SU-DHL-6 (cell line): ENCODE data around the gene RAPGEF6.

ENCODE experiments used
- H2AFZ ChIP-seq: fragments of 200-600 bp; sonication (generic); 2 replicates; pipeline ENCODE4 v1.6.1; 2014; ENCODE audit warnings: low read depth, mild to moderate bottlenecking, moderate library complexity, mixed read lengths, antibody characterized with exemption, low read length; ENCODE audit not compliant: severe bottlenecking
- H3F3A ChIP-seq: fragments of 200-600 bp; shearing (Covaris generic); 2 replicates; pipeline ENCODE4 v1.6.0; 2016; ENCODE audit warnings: antibody characterized with exemption, mild to moderate bottlenecking; ENCODE audit not compliant: insufficient read depth
- H3K27ac ChIP-seq: fragments of 200-600 bp; sonication (generic); 2 replicates; pipeline ENCODE4 v1.5.1; 2016; ENCODE audit warnings: low read depth, mild to moderate bottlenecking, low read length, moderate library complexity, mixed read lengths
- H3K27me3 ChIP-seq: fragments of 200-600 bp; sonication (generic), shearing (Covaris generic); 2 replicates; pipeline ENCODE4 v1.6.0; 2014; ENCODE audit warnings: mild to moderate bottlenecking, low read length
- H3K36me3 ChIP-seq: fragments of 200-600 bp; sonication (generic); 2 replicates; pipeline ENCODE4 v1.6.1; 2014; ENCODE audit warnings: mild to moderate bottlenecking, low read length, mixed read lengths
- H3K4me2 ChIP-seq: fragments of 300-600, 200-600 bp; shearing (Covaris generic), sonication (generic); 2 replicates; pipeline ENCODE4 v1.6.0; 2014; ENCODE audit warnings: low read length, low read depth, mild to moderate bottlenecking; ENCODE audit not compliant: poor library complexity, severe bottlenecking
- H3K4me3 ChIP-seq: fragments of 200-600 bp; sonication (generic); 2 replicates; pipeline ENCODE4 v1.5.1; 2014; ENCODE audit warnings: antibody characterized with exemption, low read length, mild to moderate bottlenecking, mixed read lengths; ENCODE audit not compliant: insufficient read depth, poor library complexity, severe bottlenecking
- H3K79me2 ChIP-seq: fragments of 200-600 bp; sonication (generic); 2 replicates; pipeline ENCODE4 v1.6.1; 2014; ENCODE audit warnings: mild to moderate bottlenecking, low read length, moderate library complexity; ENCODE audit not compliant: insufficient read depth
- H3K9ac ChIP-seq: fragments of 200-600 bp; sonication (generic); 2 replicates; pipeline ENCODE4 v1.7.0; 2014; ENCODE audit warnings: mild to moderate bottlenecking, low read length
- H3K9me2 ChIP-seq: fragments of 200-600 bp; sonication (generic); replicated peaks from 2 replicates; pipeline ENCODE4 v1.6.1; 2014; ENCODE audit warnings: low read length; ENCODE audit not compliant: insufficient read depth
- H3K9me3 ChIP-seq: fragments of 200-600 bp; sonication (generic); 2 replicates; pipeline ENCODE4 v1.6.1; 2014; ENCODE audit warnings: low read length, mixed read lengths; ENCODE audit not compliant: insufficient read depth
- H4K20me1 ChIP-seq: fragments of 200-600 bp; sonication (generic); 2 replicates; pipeline ENCODE4 v1.6.1; 2014; ENCODE audit warnings: low read depth, mild to moderate bottlenecking, antibody characterized with exemption, low read length, moderate library complexity, mixed read lengths
- CTCF ChIP-seq: fragments of 200-600 bp; sonication (generic); IDR thresholded peaks from one replicate; pipeline ENCODE4 v1.5.1; 2017; ENCODE audit warnings: antibody characterized with exemption, mild to moderate bottlenecking, low read length, moderate library complexity; ENCODE audit not compliant: insufficient read depth, poor library complexity, severe bottlenecking
- EZH2phosphoT487 ChIP-seq: fragments of 200-600 bp; sonication (generic), shearing (Covaris generic); conservative IDR thresholded peaks from 2 replicates; pipeline ENCODE4 v1.6.1; 2018; ENCODE audit warnings: mild to moderate bottlenecking, antibody characterized with exemption, low read length, moderate library complexity, mixed read lengths

Gene RAPGEF6

GRCh38 chr5:131579917-131580671 lies 54.9 kb downstream of the RAPGEF6 start:
- H3K36me3 ChIP-seq = peaks cover 12% of the 10 kb centered on the region; the same call in 1 of the 2 replicates
- H3K9me2 ChIP-seq = no peaks in the 10 kb centered on the region
- TF ChIP-seq CTCF (no peak), EZH2phosphoT487 (no peak)
- H3K27me3 ChIP-seq = no peaks in the 10 kb centered on the region
- no peak overlapping the region for H3K4me3 ChIP-seq
- H4K20me1 ChIP-seq = peaks cover 12% of the 10 kb centered on the region; the same call in 1 of the 2 replicates
- no peak overlapping the region for H3K27ac ChIP-seq
- no peaks in the 10 kb centered on the region for H3F3A ChIP-seq
- H3K9ac ChIP-seq = no peak overlapping the region
- peaks cover 78% of the 10 kb centered on the region for H3K79me2 ChIP-seq
- no peak overlapping the region for H2AFZ ChIP-seq
- no peaks in the 10 kb centered on the region for H3K9me3 ChIP-seq
- H3K4me2 ChIP-seq = no peak overlapping the region

GRCh38 chr5:131575660-131576227 lies 59.3 kb downstream of the RAPGEF6 start:
- Histone ChIP-seq H2AFZ (no peak overlapping the region), H3K27ac (no peak overlapping the region), H3K4me3 (no peak overlapping the region), H3K9me3 (no peaks in the 10 kb centered on the region), H3K4me2 (no peak overlapping the region), H3F3A (no peaks in the 10 kb centered on the region; the same call in 1 of the 2 replicates), H3K27me3 (no peaks in the 10 kb centered on the region), H4K20me1 (0 out of 2 replicates have a peak, but pooled peaks cover 3% of the 10 kb centered on the region), H3K9me2 (no peaks in the 10 kb centered on the region), H3K79me2 (peaks cover 70% of the 10 kb centered on the region), H3K36me3 (0 out of 2 replicates have a peak, but pooled peaks cover 3% of the 10 kb centered on the region), H3K9ac (no peak overlapping the region)
- TF ChIP-seq CTCF (no peak), EZH2phosphoT487 (no peak)

- no peak overlapping the region for H3K9ac ChIP-seq
- H3K27ac ChIP-seq = no peak overlapping the region
- no peaks in the 10 kb centered on the region for H3K9me3 ChIP-seq
- no peak overlapping the region for H2AFZ ChIP-seq
- TF ChIP-seq EZH2phosphoT487 (no peak), CTCF (no peak)
- no peak overlapping the region for H3K4me2 ChIP-seq
- H3K27me3 ChIP-seq = no peaks in the 10 kb centered on the region
- H3K4me3 ChIP-seq = no peak overlapping the region
- H3K9me2 ChIP-seq = no peaks in the 10 kb centered on the region
- H4K20me1 ChIP-seq = peaks cover 10% of the 10 kb centered on the region
- H3K79me2 ChIP-seq = peaks cover 85% of the 10 kb centered on the region
- H3K36me3 ChIP-seq = peaks cover 4% of the 10 kb centered on the region; the same call in 1 of the 2 replicates
- H3F3A ChIP-seq = no peaks in the 10 kb centered on the region; the same call in 1 of the 2 replicates
Observed at GRCh38 chr5:131571669-131572168, 63.3 kb downstream of the RAPGEF6 start.
